Epithelial cell of proximal tubule (primary cell): ENCODE measurements around the gene EIF3I. TPM values are rescaled to one million over a fixed set of nuclear protein-coding genes. Genes with fewer than 3 reads are reported as not detected.

Experiments used
- DNase-seq: peaks from one replicate; pipeline ENCODE4 v3.0.0-alpha.2; 2011; ENCODE audit warnings: low read depth
- H3K4me3 ChIP-seq: 2 replicates; pipeline ENCODE4 v1.5.1; 2011; ENCODE audit warnings: low read depth, mild to moderate bottlenecking, low read length
- CTCF ChIP-seq: conservative IDR thresholded peaks from 2 replicates; pipeline ENCODE4 v1.5.1; 2012; ENCODE audit warnings: low read depth, mild to moderate bottlenecking, low read length
- total RNA-seq: library from RNA; depleted of rRNA; stranded (reverse); fragments of >200 nt; gene quantifications from 2 replicates; pipeline ENCODE4 v1.2.3, GENCODE V29; 2015

EIF3I gene
- total RNA-seq, 1 donor from 2014 or later: 338 TPM

GRCh38 chr1:32269744-32270143, 47.5 kb downstream of the EIF3I start:
- no peak for DNase-seq
- no peak for TF ChIP-seq CTCF
- no peak overlapping the region for H3K4me3 ChIP-seq

GRCh38 chr1:32272557-32273390, 50.6 kb downstream of the EIF3I start:
- DNase-seq: no peak
- no peak for TF ChIP-seq CTCF
- no peak overlapping the region for H3K4me3 ChIP-seq

- TF ChIP-seq CTCF: no peak
- no peak for DNase-seq
- no peak overlapping the region for H3K4me3 ChIP-seq
Observed at GRCh38 chr1:32273391-32274208, 51.4 kb downstream of the EIF3I start.

GRCh38 chr1:32274646-32275340, 52.6 kb downstream of the EIF3I start:
- no peak overlapping the region for H3K4me3 ChIP-seq
- DNase-seq: no peak
- no peak for TF ChIP-seq CTCF

- no peak for TF ChIP-seq CTCF
- DNase-seq: no peak
- H3K4me3 ChIP-seq: no peak overlapping the region
Observed at GRCh38 chr1:32275424-32275823, 53.2 kb downstream of the EIF3I start.

GRCh38 chr1:32276032-32276782, 54.0 kb downstream of the EIF3I start:
- no peak overlapping the region for H3K4me3 ChIP-seq
- no peak for TF ChIP-seq CTCF
- DNase-seq: no peak
